H1 (cell line): Measurements from ENCODE around the gene SPR. TPM values are rescaled to one million over a fixed set of nuclear protein-coding genes. Genes with fewer than 3 reads are reported as not detected.

Experiments used
- CTCF ChIA-PET: fragments of 300-600 bp; sonication (Branson Sonifier 250); formaldehyde crosslinking; loops from one replicate; lab custom pipeline; 2021; ENCODE audit not compliant: partially characterized antibody; lab: Charles Lee
- POLR2A ChIA-PET: fragments of 300-600 bp; sonication (Branson Sonifier 250); formaldehyde crosslinking; loops from one replicate; lab custom pipeline; 2021; ENCODE audit warnings: inconsistent platforms; ENCODE audit not compliant: partially characterized antibody; lab: Charles Lee
- DNase-seq, 2 experiments: peaks; one replicate each; pipeline versions ENCODE4 v3.0.0 to v3.0.0-alpha.2; 2010 to 2022; ENCODE audit warnings: low spot score in 2 of 2, low read depth in 1 of 2, mixed read lengths in 1 of 2
- FAIRE-seq: peaks from 2 replicates; lab custom pipeline; 2011; peaks lifted over from hg19 to GRCh38; lab: Jason Lieb, UNC
- H2AFZ ChIP-seq: 2 replicates; pipeline ENCODE4 v1.8.1; 2012; ENCODE audit warnings: low read length, inconsistent platforms
- H2AK5ac ChIP-seq: 2 replicates; pipeline ENCODE4 v1.6.1; 2013; ENCODE audit warnings: low read depth, low read length
- H2BK120ac ChIP-seq: replicated peaks from 2 replicates; pipeline ENCODE3; 2013; ENCODE audit warnings: low read depth, low read length, inconsistent platforms
- H2BK12ac ChIP-seq: 2 replicates; pipeline ENCODE4 v1.6.1; 2013; ENCODE audit warnings: low read depth, low read length
- H2BK15ac ChIP-seq: 2 replicates; pipeline ENCODE4 v1.6.1; 2013; ENCODE audit warnings: low read length
- H2BK20ac ChIP-seq: 2 replicates; pipeline ENCODE4 v1.6.1; 2013; ENCODE audit warnings: low read length
- H2BK5ac ChIP-seq: 2 replicates; pipeline ENCODE4 v1.6.1; 2013; ENCODE audit warnings: low read depth, low read length
- H3K14ac ChIP-seq: 2 replicates; pipeline ENCODE4 v1.6.1; 2013; ENCODE audit warnings: inconsistent platforms; ENCODE audit not compliant: insufficient read length
- H3K18ac ChIP-seq: 2 replicates; pipeline ENCODE4 v1.6.1; 2013; ENCODE audit warnings: low read length; ENCODE audit errors: extremely low read depth
- H3K23ac ChIP-seq: 2 replicates; pipeline ENCODE4 v1.6.1; 2013; ENCODE audit warnings: inconsistent platforms; ENCODE audit not compliant: insufficient read length
- H3K23me2 ChIP-seq: 2 replicates; pipeline ENCODE4 v1.6.1; 2013; ENCODE audit warnings: low read depth, low read length
- H3K27ac ChIP-seq: 2 replicates; pipeline ENCODE4 v1.6.1; 2011; ENCODE audit warnings: low read depth, low read length, inconsistent platforms
- H3K27me3 ChIP-seq, 4 experiments: replicated peaks in 1 of 4; 1 replicate in 1 of 4; 2 replicates in 3 of 4; pipeline versions ENCODE4 v1.6.1 to v1.8.1; 2011 to 2013; ENCODE audit warnings: low read length in 3 of 4, mild to moderate bottlenecking in 3 of 4, inconsistent platforms in 2 of 4, mixed read lengths in 2 of 4, moderate library complexity in 1 of 4; ENCODE audit not compliant: control insufficient read depth in 3 of 4, insufficient read depth in 3 of 4; ENCODE audit errors: extremely low read depth in 1 of 4
- H3K36me3 ChIP-seq, 4 experiments: 2 replicates each; pipeline versions ENCODE4 v1.6.1 to v1.8.1; 2011 to 2013; ENCODE audit warnings: mild to moderate bottlenecking in 4 of 4, low read length in 3 of 4, moderate library complexity in 2 of 4, control low read depth in 1 of 4, inconsistent platforms in 1 of 4; ENCODE audit not compliant: insufficient read depth in 4 of 4, control insufficient read depth in 2 of 4
- H3K4ac ChIP-seq: replicated peaks from 2 replicates; pipeline ENCODE3; 2013; ENCODE audit warnings: low read length, low read depth, mixed read lengths, inconsistent platforms; ENCODE audit not compliant: insufficient read length
- H3K4me1 ChIP-seq, 4 experiments: replicated peaks in 1 of 4; 1 replicate in 1 of 4; 2 replicates in 3 of 4; pipeline versions ENCODE4 v1.6.1 to v1.8.1; 2011 to 2013; ENCODE audit warnings: low read length in 3 of 4, inconsistent platforms in 2 of 4, mixed read lengths in 1 of 4; ENCODE audit not compliant: insufficient read depth in 4 of 4, control insufficient read depth in 3 of 4
- H3K4me2 ChIP-seq, 2 experiments: 2 replicates each; pipeline versions ENCODE4 v1.6.1 to v1.8.1; 2011 to 2013; ENCODE audit warnings: low read depth in 2 of 2, low read length in 2 of 2, control low read depth in 1 of 2, inconsistent platforms in 1 of 2, mild to moderate bottlenecking in 1 of 2; ENCODE audit not compliant: insufficient read depth in 1 of 2
- H3K4me3 ChIP-seq, 4 experiments: fragments of 200-600, 300-600 bp in 1 of 4; sonication (generic), shearing (Covaris generic), sonication (Bioruptor Twin) in 1 of 4; 2 replicates each; pipeline versions ENCODE4 v1.5.1 to v1.8.1; 2011 to 2016; ENCODE audit warnings: low read length in 4 of 4, low read depth in 3 of 4, control low read depth in 2 of 4, inconsistent platforms in 2 of 4, mild to moderate bottlenecking in 2 of 4, mixed read lengths in 1 of 4, moderate library complexity in 1 of 4; ENCODE audit not compliant: insufficient read depth in 2 of 4; ENCODE audit errors: extremely low read depth in 1 of 4
- H3K56ac ChIP-seq: replicated peaks from 2 replicates; pipeline ENCODE3; 2013; ENCODE audit warnings: low read depth, mild to moderate bottlenecking, mixed read lengths, low read length, inconsistent platforms; ENCODE audit not compliant: insufficient read length
- H3K79me1 ChIP-seq: 2 replicates; pipeline ENCODE4 v1.6.1; 2013; ENCODE audit warnings: low read depth, low read length, control low read depth
- H3K79me2 ChIP-seq, 2 experiments: 2 replicates each; pipeline versions ENCODE4 v1.6.1 to v1.8.1; 2012 to 2013; ENCODE audit warnings: low read length in 2 of 2, mild to moderate bottlenecking in 2 of 2, inconsistent platforms in 1 of 2; ENCODE audit not compliant: insufficient read depth in 2 of 2, control insufficient read depth in 1 of 2
- H3K9ac ChIP-seq, 4 experiments: replicated peaks in 1 of 4; 1 replicate in 1 of 4; 2 replicates in 3 of 4; pipeline versions ENCODE4 v1.6.1 to v1.8.1; 2011 to 2013; ENCODE audit warnings: low read depth in 3 of 4, low read length in 3 of 4, control low read depth in 2 of 4, mild to moderate bottlenecking in 2 of 4, moderate library complexity in 2 of 4, inconsistent platforms in 1 of 4; ENCODE audit errors: extremely low read depth in 1 of 4
- H3K9me3 ChIP-seq, 2 experiments: 2 replicates each; pipeline versions ENCODE4 v1.6.1 to v1.8.1; 2012 to 2013; ENCODE audit warnings: mild to moderate bottlenecking in 2 of 2, moderate library complexity in 2 of 2, control low read depth in 1 of 2, inconsistent platforms in 1 of 2, low read depth in 1 of 2, low read length in 1 of 2, mixed read lengths in 1 of 2; ENCODE audit not compliant: insufficient read depth in 2 of 2
- H4K20me1 ChIP-seq, 2 experiments: replicated peaks in 1 of 2; 2 replicates each; pipeline versions ENCODE3 to v1.8.1; 2011 to 2013; ENCODE audit warnings: inconsistent platforms in 2 of 2, low read length in 2 of 2, mild to moderate bottlenecking in 1 of 2; ENCODE audit not compliant: insufficient read depth in 2 of 2, control insufficient read depth in 1 of 2
- H4K5ac ChIP-seq: 2 replicates; pipeline ENCODE4 v1.6.1; 2013; ENCODE audit warnings: low read length, low read depth, mixed read lengths, inconsistent platforms; ENCODE audit not compliant: insufficient read length
- H4K8ac ChIP-seq: 2 replicates; pipeline ENCODE4 v1.8.0; 2013; ENCODE audit warnings: mild to moderate bottlenecking, moderate library complexity, low read length, inconsistent platforms; ENCODE audit not compliant: insufficient read depth; ENCODE audit errors: extremely low read depth
- H4K91ac ChIP-seq: replicated peaks from 2 replicates; pipeline ENCODE3; 2013; ENCODE audit warnings: low read length, mixed read lengths, inconsistent platforms; ENCODE audit not compliant: insufficient read length
- ASH2L ChIP-seq: fragments of 200-600, 300-600 bp; sonication (generic); IDR thresholded peaks from one replicate; pipeline ENCODE4 v1.7.1; 2017; ENCODE audit warnings: low read length
- CREB1 ChIP-seq: IDR thresholded peaks from 2 replicates; pipeline ENCODE4 v1.6.1; 2012; ENCODE audit warnings: inconsistent platforms
- CTBP2 ChIP-seq: IDR thresholded peaks from 2 replicates; pipeline ENCODE4 v1.7.0; 2011; ENCODE audit warnings: borderline replicate concordance, mild to moderate bottlenecking, moderate library complexity, mixed read lengths, low read length; ENCODE audit not compliant: insufficient read depth, insufficient read length
- EGR1 ChIP-seq: IDR thresholded peaks from 2 replicates; pipeline ENCODE4 v1.6.1; 2011; ENCODE audit warnings: low read depth, low read length, borderline replicate concordance
- FOSL1 ChIP-seq: IDR thresholded peaks from 2 replicates; pipeline ENCODE4 v1.6.1; 2011; ENCODE audit warnings: mild to moderate bottlenecking, low read depth, low read length, moderate library complexity; ENCODE audit not compliant: insufficient read depth
- HDAC6 ChIP-seq: IDR thresholded peaks from one replicate; pipeline ENCODE4 v1.7.1; 2012; ENCODE audit warnings: low read depth, mild to moderate bottlenecking, inconsistent platforms, low read length, moderate library complexity
- KDM1A ChIP-seq: fragments of 200-600, 300-600 bp; sonication (generic); IDR thresholded peaks from 2 replicates; pipeline ENCODE4 v1.7.1; 2016; ENCODE audit warnings: mild to moderate bottlenecking, low read length, borderline replicate concordance
- KDM4A ChIP-seq: IDR thresholded peaks from one replicate; pipeline ENCODE4 v1.7.1; 2012; ENCODE audit warnings: low read depth, mild to moderate bottlenecking, moderate library complexity, low read length, inconsistent platforms; ENCODE audit not compliant: severe bottlenecking
- KDM5A ChIP-seq: fragments of 200-600 bp; IDR thresholded peaks from 2 replicates; pipeline ENCODE4 v1.7.1; 2012; ENCODE audit warnings: mild to moderate bottlenecking, low read length, inconsistent platforms, mixed read lengths
- MAX ChIP-seq: IDR thresholded peaks from 2 replicates; pipeline ENCODE4 v1.6.1; 2012; ENCODE audit warnings: inconsistent platforms
- SUZ12 ChIP-seq: fragments of 200-600 bp; sonication (generic); IDR thresholded peaks from 2 replicates; pipeline ENCODE4 v1.6.1; 2012; ENCODE audit warnings: mild to moderate bottlenecking, inconsistent platforms, low read length, moderate library complexity, mixed read lengths
- TCF12 ChIP-seq: IDR thresholded peaks from 2 replicates; pipeline ENCODE4 v1.6.1; 2011; ENCODE audit warnings: low read depth, mild to moderate bottlenecking, low read length
- WGBS, 2 experiments: shearing (Covaris generic) in 1 of 2; methylation state at CpG; one replicate each; pipeline versions ENCODE4 v1.1.6 to v1.1.7; 2013 to 2015; ENCODE audit warnings: low lambda C conversion rate in 2 of 2, mixed read lengths in 2 of 2, inconsistent platforms in 1 of 2, low coverage in 1 of 2, missing lambda C conversion rate in 1 of 2; ENCODE audit not compliant: insufficient replicate concordance in 2 of 2, insufficient coverage in 1 of 2, insufficient read length in 1 of 2; ENCODE audit errors: extremely low coverage in 1 of 2, missing lambda C conversion rate in 1 of 2; 5-methylcytosine and 5-hydroxymethylcytosine counted together
- polyA plus RNA-seq, 7 experiments: library from polyadenylated mRNA; depleted of rRNA in 3 of 7; stranded (reverse) in 5 of 7; unstranded in 2 of 7; fragments of >200 nt in 5 of 7; fragments of 200-250 nt in 2 of 7; gene quantifications; 1 replicate in 5 of 7; 2 replicates in 1 of 7; 4 replicates in 1 of 7; pipeline versions ENCODE4 v1.2.1 to v1.2.3, GENCODE V29; 2011 to 2013; ENCODE audit warnings: missing spikeins in 2 of 7, mixed read lengths in 2 of 7
- total RNA-seq: library from RNA; stranded (reverse); fragmentation: NEBNext Ultra II Directional; extraction: Animal tissue kit (Norgen Biotek cat#: 25700); gene quantifications from 2 replicates; pipeline ENCODE4 v1.2.1, GENCODE V29; 2021

SPR gene
- total and polyA plus RNA-seq, 2 of the 8 experiments (the other 6 are each of a cell fraction or from before 2014, with no cell fraction given), result 4.5 to 11.5 TPM

GRCh38 chr2:72917877-72918553, 30.8 kb downstream of the SPR start:
- POLR2A ChIA-PET, result interaction anchor here (0.7 to 2.8 kb wide), 14 partner anchors 9 to 113 kb away, joined by 3 to 21 read pairs (median 4); partner anchors contain the start of gene SPR
- peak; percentile 15 for TF ChIP-seq CTBP2
- TF ChIP-seq HDAC6, result no peak
- peak; percentile 25; the same call in 1 of the 2 replicates for TF ChIP-seq MAX
- no peak for TF ChIP-seq KDM1A
- peak; percentile 70 for TF ChIP-seq KDM4A
- TF ChIP-seq ASH2L, result peak; percentile 13
- no peak for TF ChIP-seq KDM5A
- no peak for TF ChIP-seq FOSL1
- no peak for TF ChIP-seq TCF12
- TF ChIP-seq EGR1, result peak; percentile 44; the same call in 1 of the 2 replicates
- no peak for TF ChIP-seq CREB1
- TF ChIP-seq SUZ12, result peak; percentile 100

More at GRCh38 chr2:72917877-72918553, 30.8 kb downstream of the SPR start:
- 0 out of 2 replicates have a peak overlapping the region, but pooled peaks have one; percentile 46 for H2BK15ac ChIP-seq
- no peak overlapping the region for H2BK20ac ChIP-seq
- H3K9me3 ChIP-seq, result peaks cover 0 to 4% of the 10 kb centered on the region in 2 experiments; a peak in 1 of 4 replicates
- FAIRE-seq (no peak), DNase-seq (peak in 1 of 2 experiments; percentile 71)
- H2AK5ac ChIP-seq, result no peak overlapping the region
- CTCF ChIA-PET, result interaction anchor here (1.0 to 24.3 kb wide), 10 partner anchors 8 to 259 kb away, joined by 3 to 497 read pairs (median 4); partner anchors contain the start of gene SPR
- 3% methylated on average over 59 of the region's 89 CpGs; no CpG with 5 or more reads in 1 of the 2 experiments for WGBS, 2 experiments
- peak overlapping the region; percentile 7 for H3K18ac ChIP-seq
- H4K8ac ChIP-seq, result no peak overlapping the region
- peaks cover 0 to 8% (median 0%) of the 10 kb centered on the region in 4 experiments; a peak in 1 of 8 replicates for H3K36me3 ChIP-seq
- no peaks in the 10 kb centered on the region for H3K79me1 ChIP-seq
- H3K14ac ChIP-seq, result no peak overlapping the region
- H3K4ac ChIP-seq, result no peak overlapping the region
- no peak overlapping the region for H2BK5ac ChIP-seq
- peak overlapping the region; percentile 84 to 97 for H3K4me2 ChIP-seq
- no peak overlapping the region for H3K9ac ChIP-seq
- no peak overlapping the region for H2BK120ac ChIP-seq
- peaks cover 20 to 53% (median 28%) of the 10 kb centered on the region in 4 experiments for H3K4me1 ChIP-seq
- no peaks in the 10 kb centered on the region for H3K79me2 ChIP-seq
- peak overlapping the region; percentile 97; the same call in 1 of the 2 replicates for H2BK12ac ChIP-seq
- no peak overlapping the region for H2AFZ ChIP-seq
- H3K23ac ChIP-seq, result no peak overlapping the region
- no peak overlapping the region for H3K27ac ChIP-seq
- peak overlapping the region; percentile 0 to 70 (median 36); a peak in 7 of 8 replicates for H3K4me3 ChIP-seq
- H4K91ac ChIP-seq, result no peak overlapping the region
- H3K27me3 ChIP-seq, result peaks cover 89 to 96% (median 93%) of the 10 kb centered on the region in 4 experiments
- H3K56ac ChIP-seq, result no peak overlapping the region
- H4K5ac ChIP-seq, result no peak overlapping the region
- H4K20me1 ChIP-seq, result peaks cover 15 to 21% of the 10 kb centered on the region in 2 experiments
- H3K23me2 ChIP-seq, result peaks cover 24% of the 10 kb centered on the region; the same call in 1 of the 2 replicates
